Measurements from ENCODE around the gene CENPK. TPM values are rescaled to one million over a fixed set of nuclear protein-coding genes. Genes with fewer than 3 reads are reported as not detected.
"Not testable (repeated sequence)": the region's sequence is repeated elsewhere in the genome, so short reads cannot be mapped to it uniquely, and the experiment has no call there.

The CENPK gene
- total RNA-seq, 2 donors from 2014 or later: 44.5 to 70.0 TPM

DNA sequence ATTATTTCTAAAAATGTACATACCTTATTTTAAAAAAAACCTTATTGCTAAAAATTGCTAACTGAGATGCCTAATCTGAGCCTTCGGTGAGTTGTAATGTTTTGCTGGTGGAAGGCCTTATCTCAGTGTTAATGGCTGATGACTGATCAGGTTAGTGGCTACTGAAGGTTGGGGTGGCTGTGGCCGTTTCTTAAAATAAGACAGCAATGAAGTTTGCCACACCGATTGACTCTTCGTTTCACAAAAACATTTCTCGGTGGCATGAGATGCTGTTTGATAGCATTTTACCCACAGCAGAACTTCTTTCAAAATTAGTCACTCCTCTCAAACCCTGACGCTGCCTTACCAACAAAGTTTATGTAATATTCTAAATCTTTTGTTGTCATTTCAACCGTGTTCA is 14.7 kb downstream of the CENPK start:
- ATAC-seq (peak in 1 of 2 donors; percentile 43), DNase-seq (ENCODE audit: low spot score) (no peak)
- no peaks in the 10 kb centered on the region for H3K9me3 Mint-ChIP-seq
- no peak overlapping the region for H3K4me3 Mint-ChIP-seq
- no peak overlapping the region for H3K27ac Mint-ChIP-seq
- H3K27me3 Mint-ChIP-seq: no peaks in the 10 kb centered on the region
- H3K4me1 Mint-ChIP-seq (ENCODE audit: low read depth in 2 of 2): peaks cover 2 to 6% of the 10 kb centered on the region in 2 donors
- peaks cover 21% of the 10 kb centered on the region for H3K36me3 Mint-ChIP-seq

DNA sequence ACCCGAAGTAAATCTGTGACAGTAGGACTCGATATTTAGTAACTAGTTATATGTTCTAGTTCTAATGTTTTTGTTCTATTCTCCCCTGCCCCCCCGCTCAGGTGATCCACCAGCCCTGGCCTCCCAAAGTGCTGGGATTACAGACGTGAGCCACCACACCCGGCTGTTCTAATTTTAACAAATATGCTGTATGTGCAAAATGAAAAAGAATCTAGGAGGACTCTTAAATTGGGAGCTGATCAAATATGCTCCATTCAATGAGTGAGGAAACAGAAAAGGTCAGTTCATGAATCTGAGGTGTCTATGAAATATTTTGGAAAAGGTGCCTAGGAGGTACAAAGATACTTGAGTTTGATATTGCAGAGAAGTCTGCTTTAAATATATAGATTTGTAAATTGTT is 16.8 kb downstream of the CENPK start:
- Mint-ChIP-seq H3K36me3 (peaks cover 33% of the 10 kb centered on the region), H3K27ac (no peak overlapping the region)

DNA sequence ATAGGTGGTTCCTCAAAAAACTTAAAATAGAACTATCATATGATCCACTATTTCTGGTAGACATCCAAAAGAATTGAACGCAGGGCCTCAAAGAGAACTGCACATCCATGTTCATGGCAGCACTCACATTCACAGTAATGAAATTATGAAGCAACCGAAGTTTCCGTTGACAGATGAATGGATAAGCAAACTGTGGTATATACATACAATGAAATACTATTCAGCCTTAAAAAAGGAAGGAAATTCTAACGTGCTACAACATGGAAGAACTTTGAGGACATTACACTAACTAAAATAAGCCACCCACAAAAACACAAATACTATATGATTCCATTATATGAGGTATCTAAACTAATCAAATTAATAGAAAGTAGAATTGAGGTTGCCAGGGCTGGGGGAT is 18.5 kb downstream of the CENPK start:
- H3K4me3 Mint-ChIP-seq: no peak overlapping the region
- no peaks in the 10 kb centered on the region for H3K9me3 Mint-ChIP-seq
- H3K27me3 Mint-ChIP-seq: no peaks in the 10 kb centered on the region
- H3K4me1 Mint-ChIP-seq (ENCODE audit: low read depth in 2 of 2): peaks cover 0 to 6% of the 10 kb centered on the region in 2 donors
- H3K36me3 Mint-ChIP-seq: peaks cover 32% of the 10 kb centered on the region
- H3K27ac Mint-ChIP-seq: no peak overlapping the region
- DNase-seq (ENCODE audit: low spot score) (no peak), ATAC-seq (no peak)

More for the DNA sequence above, 16.8 kb downstream of the CENPK start:
- H3K4me3 Mint-ChIP-seq: no peak overlapping the region
- H3K9me3 Mint-ChIP-seq: no peaks in the 10 kb centered on the region
- ATAC-seq: no peak
- DNase-seq (ENCODE audit: low spot score): no peak
- H3K27me3 Mint-ChIP-seq: no peaks in the 10 kb centered on the region
- H3K4me1 Mint-ChIP-seq (ENCODE audit: low read depth in 2 of 2): peaks cover 0 to 6% of the 10 kb centered on the region in 2 donors

DNA sequence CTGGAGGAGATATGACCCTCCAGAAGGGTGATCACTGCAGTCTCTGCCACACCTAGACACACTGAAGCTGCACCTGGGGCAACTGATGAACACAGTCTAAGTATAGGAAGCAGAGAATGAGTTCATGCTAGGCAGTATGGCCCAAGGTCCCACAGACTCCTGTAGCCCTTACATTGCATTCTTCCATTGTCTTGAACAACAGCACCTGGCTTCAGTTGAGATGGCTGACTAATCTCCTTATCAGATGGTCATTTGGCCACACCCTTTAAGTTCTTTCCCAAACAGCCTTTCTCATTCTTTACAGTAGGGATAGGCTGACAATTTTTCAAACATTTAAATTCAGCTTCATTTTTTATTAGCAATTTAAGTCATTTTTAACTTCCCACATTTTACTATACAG is 23.1 kb downstream of the CENPK start:
- Mint-ChIP-seq H3K4me1 (ENCODE audit: low read depth in 2 of 2) (no peaks in the 10 kb centered on the region), H3K27ac (no peak overlapping the region), H3K9me3 (no peaks in the 10 kb centered on the region), H3K4me3 (no peak overlapping the region), H3K27me3 (no peaks in the 10 kb centered on the region), H3K36me3 (peaks cover 26% of the 10 kb centered on the region)
- ATAC-seq: peak in 1 of 2 donors; percentile 46
- DNase-seq (ENCODE audit: low spot score): no peak

DNA sequence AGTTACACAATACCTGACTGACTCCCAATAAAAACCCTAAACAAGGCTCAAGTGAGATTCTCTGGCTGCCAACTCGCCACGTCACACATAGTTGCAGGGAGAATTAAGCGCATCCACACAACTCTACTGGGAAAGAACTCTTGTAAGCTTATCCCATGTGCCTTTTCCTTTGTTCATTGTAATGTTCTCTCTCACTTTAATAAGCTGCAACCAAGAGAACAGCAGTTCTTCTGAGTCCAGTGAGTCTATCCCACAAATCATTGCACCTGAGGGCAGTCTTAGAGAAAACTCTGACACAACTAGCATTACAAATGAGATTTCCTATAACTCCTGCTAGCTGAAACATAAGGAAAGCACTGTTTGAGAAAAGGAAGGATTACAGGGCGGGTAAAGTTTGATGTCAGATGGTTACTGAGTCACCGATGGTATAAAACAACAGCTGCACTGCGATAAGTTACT is 27.4 kb downstream of the CENPK start:
- Mint-ChIP-seq H3K27ac (no peak overlapping the region), H3K4me1 (ENCODE audit: low read depth in 2 of 2) (no peaks in the 10 kb centered on the region), H3K36me3 (peaks cover 7% of the 10 kb centered on the region), H3K9me3 (no peaks in the 10 kb centered on the region), H3K4me3 (no peak overlapping the region), H3K27me3 (no peaks in the 10 kb centered on the region)
- ATAC-seq (no peak), DNase-seq (ENCODE audit: low spot score) (no peak)

DNA sequence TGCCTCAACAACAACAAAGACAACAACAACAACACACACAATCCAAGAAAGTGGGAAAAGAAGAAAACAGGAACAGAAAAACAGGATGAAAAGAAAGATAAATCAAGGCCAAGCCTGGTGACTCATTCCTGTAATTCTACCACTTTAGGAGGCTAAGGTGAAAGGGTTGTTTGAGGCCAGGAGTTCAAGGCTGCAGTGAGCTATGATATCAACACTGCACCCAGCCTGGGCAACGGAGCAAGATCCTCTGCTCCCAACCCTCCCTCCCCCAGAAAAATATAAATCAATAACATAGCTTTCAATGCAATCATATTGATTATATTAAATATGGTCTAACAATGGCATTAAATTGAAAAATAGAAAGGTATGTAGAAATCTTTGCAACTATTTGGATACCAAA is 32.1 kb downstream of the CENPK start:
- DNase-seq (ENCODE audit: low spot score): no peak
- Mint-ChIP-seq H3K9me3 (no peaks in the 10 kb centered on the region), H3K27ac (no peak overlapping the region), H3K4me1 (ENCODE audit: low read depth in 2 of 2) (no peaks in the 10 kb centered on the region), H3K36me3 (peaks cover 3% of the 10 kb centered on the region), H3K27me3 (no peaks in the 10 kb centered on the region), H3K4me3 (no peak overlapping the region)
- no peak for ATAC-seq

DNA sequence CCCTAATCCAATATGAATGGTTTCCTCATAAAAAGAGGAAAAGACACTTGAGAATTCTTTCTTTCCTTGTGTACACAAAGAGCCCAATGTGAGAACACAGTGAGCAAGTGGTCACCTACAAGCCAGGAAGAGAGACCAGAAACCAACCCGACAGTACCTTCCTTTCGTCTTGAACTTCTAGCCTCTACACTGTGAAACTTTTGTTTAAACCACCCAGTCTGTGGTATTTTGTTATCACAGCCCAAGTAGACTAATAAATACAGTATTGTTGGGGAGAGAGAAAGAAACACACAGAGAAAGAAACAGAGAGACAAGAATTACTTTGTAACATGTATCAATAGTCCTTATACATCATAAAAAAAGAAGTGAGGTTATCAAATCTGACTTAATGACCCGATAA is 37.2 kb downstream of the CENPK start:
- H3K4me3 Mint-ChIP-seq: no peak overlapping the region
- H3K27me3 Mint-ChIP-seq: no peaks in the 10 kb centered on the region
- DNase-seq (ENCODE audit: low spot score): no peak
- no peak overlapping the region for H3K27ac Mint-ChIP-seq
- H3K36me3 Mint-ChIP-seq: peaks cover 6% of the 10 kb centered on the region
- H3K9me3 Mint-ChIP-seq: no peaks in the 10 kb centered on the region
- ATAC-seq: no peak
- no peaks in the 10 kb centered on the region for H3K4me1 Mint-ChIP-seq (ENCODE audit: low read depth in 2 of 2)

DNA sequence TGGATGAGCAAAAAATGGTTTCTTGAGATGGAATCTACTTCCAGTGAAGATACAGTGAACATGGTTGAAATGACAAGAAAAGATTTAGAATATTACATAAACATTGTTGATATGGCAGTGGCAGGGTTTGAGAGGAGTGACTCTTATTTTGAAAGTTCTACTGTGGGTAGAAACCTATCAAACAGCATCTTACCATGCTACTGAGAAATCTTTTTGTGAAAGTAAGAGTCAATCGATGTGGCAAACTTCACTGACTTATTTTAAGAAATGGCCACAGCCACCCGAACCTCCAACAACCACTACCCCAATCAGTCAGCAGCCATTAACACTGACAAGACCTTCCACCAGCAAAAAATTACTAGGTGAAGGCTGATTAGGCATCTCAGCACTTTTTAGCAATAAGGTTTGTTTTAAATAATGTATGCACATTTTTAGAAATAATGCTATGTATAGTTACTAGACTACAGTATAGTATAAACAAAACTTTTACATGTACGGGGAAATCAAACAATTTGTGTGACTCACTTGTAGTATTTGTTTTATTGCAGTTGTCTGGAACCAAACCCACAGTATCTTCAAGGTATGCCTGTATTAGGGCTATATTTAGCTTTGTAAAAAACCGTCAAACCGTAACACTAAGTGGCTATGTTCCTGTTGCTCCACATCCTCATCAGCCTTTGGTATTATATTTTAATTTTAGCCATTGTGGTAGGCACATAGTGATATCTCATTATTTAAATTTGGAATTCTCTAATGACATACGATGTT is 50.6 kb downstream of the CENPK start:
- no peaks in the 10 kb centered on the region for H3K36me3 Mint-ChIP-seq
- H3K27me3 Mint-ChIP-seq: no peaks in the 10 kb centered on the region
- H3K4me3 Mint-ChIP-seq: no peak overlapping the region
- DNase-seq (ENCODE audit: low spot score) (no peak), ATAC-seq (peak in 1 of 2 donors; percentile 38)
- no peaks in the 10 kb centered on the region for H3K4me1 Mint-ChIP-seq (ENCODE audit: low read depth in 2 of 2)
- no peak overlapping the region for H3K27ac Mint-ChIP-seq
- H3K9me3 Mint-ChIP-seq: no peaks in the 10 kb centered on the region

DNA sequence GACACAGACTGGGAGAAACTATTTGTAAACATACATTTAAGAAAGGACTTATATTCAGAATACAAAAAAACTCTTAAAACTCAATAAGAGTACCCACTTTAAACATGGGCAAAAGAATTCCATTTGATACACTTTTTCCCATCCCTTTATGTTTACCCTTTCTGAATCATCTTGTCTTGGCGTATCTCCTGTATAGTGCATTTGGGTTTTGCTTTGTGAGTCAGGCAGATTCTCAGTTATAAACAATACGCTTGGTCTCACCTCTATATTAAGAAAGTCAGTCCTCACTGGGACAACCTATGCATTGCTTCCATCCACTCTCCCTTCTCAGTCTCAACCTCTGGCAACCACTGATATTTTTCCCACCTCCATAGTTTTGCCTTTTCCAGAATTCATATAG is 54.0 kb downstream of the CENPK start:
- DNase-seq (ENCODE audit: low spot score) (no peak), ATAC-seq (no peak)
- no peak overlapping the region for H3K27ac Mint-ChIP-seq
- H3K4me3 Mint-ChIP-seq: no peak overlapping the region
- H3K4me1 Mint-ChIP-seq (ENCODE audit: low read depth in 2 of 2): no peaks in the 10 kb centered on the region
- no peaks in the 10 kb centered on the region for H3K27me3 Mint-ChIP-seq
- no peaks in the 10 kb centered on the region for H3K36me3 Mint-ChIP-seq
- H3K9me3 Mint-ChIP-seq: no peaks in the 10 kb centered on the region

DNA sequence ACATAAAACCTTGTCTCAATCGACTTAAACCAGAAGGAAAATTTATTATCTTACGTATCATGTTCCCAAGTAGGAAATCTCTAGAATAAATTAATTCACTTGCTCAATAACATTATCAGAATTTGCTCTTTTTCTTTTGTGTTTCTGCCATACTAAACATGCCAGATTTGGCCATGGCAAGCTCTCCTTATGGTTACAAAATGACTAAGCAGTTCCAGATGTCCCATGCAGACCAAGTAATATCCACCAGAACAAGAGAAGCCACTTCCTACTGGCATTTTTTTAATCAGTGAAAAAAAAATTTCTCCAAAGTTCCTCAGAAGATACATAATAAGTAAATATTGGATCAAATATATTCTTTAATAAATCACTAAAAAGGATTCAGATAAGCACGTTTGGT is 56.0 kb downstream of the CENPK start:
- H3K27ac Mint-ChIP-seq: no peak overlapping the region
- ATAC-seq (no peak), DNase-seq (ENCODE audit: low spot score) (no peak)
- H3K9me3 Mint-ChIP-seq: no peaks in the 10 kb centered on the region
- H3K4me1 Mint-ChIP-seq (ENCODE audit: low read depth in 2 of 2): no peaks in the 10 kb centered on the region
- H3K4me3 Mint-ChIP-seq: no peak overlapping the region
- H3K36me3 Mint-ChIP-seq: no peaks in the 10 kb centered on the region
- no peaks in the 10 kb centered on the region for H3K27me3 Mint-ChIP-seq

DNA sequence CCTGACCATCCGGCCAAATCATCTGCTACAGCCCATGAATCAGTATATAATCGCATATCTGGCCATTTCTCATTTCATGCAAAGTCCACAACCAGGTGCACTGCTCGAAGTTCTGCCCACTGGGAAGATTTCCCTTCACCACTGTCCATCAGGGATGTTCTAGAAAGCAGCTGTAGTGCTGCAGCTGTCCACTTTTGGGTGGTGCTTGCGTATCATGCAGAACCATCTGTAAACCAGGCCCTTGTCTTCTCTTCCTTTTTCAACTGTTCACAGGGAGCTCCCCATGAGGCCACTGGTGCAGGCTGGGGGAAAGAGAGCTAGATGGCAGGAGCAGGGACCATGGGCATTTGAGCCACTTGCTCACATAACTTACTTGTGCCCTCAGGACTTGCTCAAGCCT is 73.8 kb downstream of the CENPK start:
- H3K27ac Mint-ChIP-seq: no peak overlapping the region
- no peaks in the 10 kb centered on the region for H3K9me3 Mint-ChIP-seq

DNA sequence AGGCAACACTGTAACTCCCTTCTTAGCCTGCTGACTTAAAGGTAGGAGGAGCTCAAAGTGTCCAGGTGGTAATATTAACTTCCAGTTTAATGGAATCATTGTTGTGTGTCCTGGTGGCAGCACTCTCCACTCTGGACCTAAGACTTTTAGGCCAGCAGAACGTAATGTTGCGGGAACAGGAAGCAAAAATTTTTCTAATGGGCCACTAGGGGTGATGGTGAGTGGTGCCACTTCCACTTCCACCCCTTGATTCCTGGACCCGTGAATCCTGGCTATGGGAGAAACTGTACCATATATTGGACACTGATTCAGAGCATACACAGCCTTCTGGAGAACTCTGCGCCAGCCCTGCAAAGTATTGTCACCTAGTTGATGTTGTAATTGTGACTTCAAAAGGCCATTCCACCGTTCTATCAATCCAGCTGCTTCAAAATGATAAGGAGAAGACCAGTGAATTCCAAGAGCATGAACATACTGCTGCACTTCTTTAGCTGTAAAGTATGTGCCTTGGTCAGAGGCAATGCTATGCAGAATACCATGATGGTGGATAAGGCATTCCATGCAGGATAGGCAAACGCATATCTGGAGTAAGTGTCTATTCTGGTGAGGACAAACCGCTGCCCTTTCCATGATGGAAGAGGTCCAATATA is 74.8 kb downstream of the CENPK start:
- not testable (repeated sequence) for H3K27ac Mint-ChIP-seq; H3K36me3 Mint-ChIP-seq; H3K9me3 Mint-ChIP-seq; DNase-seq (ENCODE audit: low spot score); H3K4me3 Mint-ChIP-seq; ATAC-seq; H3K27me3 Mint-ChIP-seq; H3K4me1 Mint-ChIP-seq (ENCODE audit: low read depth in 2 of 2)

More for the DNA sequence above, 73.8 kb downstream of the CENPK start:
- no peaks in the 10 kb centered on the region for H3K36me3 Mint-ChIP-seq
- ATAC-seq (no peak), DNase-seq (ENCODE audit: low spot score) (no peak)
- H3K27me3 Mint-ChIP-seq: no peaks in the 10 kb centered on the region
- H3K4me1 Mint-ChIP-seq (ENCODE audit: low read depth in 2 of 2): no peaks in the 10 kb centered on the region
- H3K4me3 Mint-ChIP-seq: no peak overlapping the region

DNA sequence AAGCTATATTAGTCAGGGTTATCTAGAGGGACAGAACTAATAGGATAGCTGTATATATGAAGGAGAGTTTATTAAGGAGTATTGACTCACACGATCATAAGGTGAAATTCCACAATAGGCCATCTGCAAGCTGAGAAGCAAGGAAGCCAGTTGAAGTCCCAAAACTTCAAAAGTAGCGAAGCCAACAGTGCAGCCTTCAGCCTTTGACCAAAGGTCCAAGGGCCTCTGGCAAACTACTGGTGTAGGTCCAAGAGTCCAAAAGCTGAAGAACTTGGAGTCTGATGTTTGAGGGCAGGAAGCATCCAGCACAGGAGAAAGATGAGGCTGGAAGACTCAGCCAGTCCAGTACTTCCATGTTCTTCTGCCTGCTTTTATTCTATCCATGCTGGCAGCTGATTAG is 76.2 kb downstream of the CENPK start:
- H3K4me3 Mint-ChIP-seq; H3K27ac Mint-ChIP-seq; H3K9me3 Mint-ChIP-seq; ATAC-seq; DNase-seq (ENCODE audit: low spot score); H3K27me3 Mint-ChIP-seq; H3K36me3 Mint-ChIP-seq: not testable (repeated sequence)
- peaks cover 9 to 14% of the 10 kb centered on the region in 2 donors for H3K4me1 Mint-ChIP-seq (ENCODE audit: low read depth in 2 of 2)

DNA sequence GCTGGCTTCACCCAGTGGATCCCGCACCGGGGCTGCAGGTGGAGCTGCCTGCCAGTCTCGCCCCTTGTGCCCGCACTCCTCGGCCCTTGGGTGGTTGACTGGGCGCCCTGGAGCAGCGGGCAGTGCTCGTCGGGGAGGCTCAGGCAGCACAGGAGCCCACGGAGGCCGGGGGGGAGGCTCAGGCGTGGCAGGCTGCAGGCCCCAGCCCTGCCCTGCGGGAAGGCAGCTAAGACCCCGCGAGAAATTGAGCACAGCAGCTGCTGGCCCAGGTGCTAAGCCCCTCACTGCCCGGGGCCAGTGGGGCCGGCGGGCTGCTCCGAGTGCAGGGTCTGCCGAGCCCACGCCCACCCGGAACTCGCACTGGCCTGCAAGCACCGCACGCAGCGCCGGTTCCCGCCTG is 77.6 kb downstream of the CENPK start:
- ATAC-seq (no peak), DNase-seq (ENCODE audit: low spot score) (no peak)
- Mint-ChIP-seq H3K27ac (no peak overlapping the region), H3K27me3 (no peaks in the 10 kb centered on the region), H3K4me1 (ENCODE audit: low read depth in 2 of 2) (peaks cover 9 to 19% of the 10 kb centered on the region in 2 donors), H3K36me3 (no peaks in the 10 kb centered on the region), H3K9me3 (no peaks in the 10 kb centered on the region), H3K4me3 (no peak overlapping the region)
